C4-2B (cell line): Measurements from ENCODE around the gene TXK.

ENCODE experiments used
- H3K27ac ChIP-seq: fragments of 450-650 bp; 2 replicates; pipeline ENCODE4 v1.5.1; 2017
- CTCF ChIP-seq: fragments of 450-650 bp; conservative IDR thresholded peaks from 2 replicates; pipeline ENCODE4 v1.5.1; 2017; ENCODE audit warnings: mild to moderate bottlenecking
- ZFX ChIP-seq: fragments of 450-650 bp; IDR thresholded peaks from 2 replicates; pipeline ENCODE4 v1.6.1; 2017

The TXK gene

DNA sequence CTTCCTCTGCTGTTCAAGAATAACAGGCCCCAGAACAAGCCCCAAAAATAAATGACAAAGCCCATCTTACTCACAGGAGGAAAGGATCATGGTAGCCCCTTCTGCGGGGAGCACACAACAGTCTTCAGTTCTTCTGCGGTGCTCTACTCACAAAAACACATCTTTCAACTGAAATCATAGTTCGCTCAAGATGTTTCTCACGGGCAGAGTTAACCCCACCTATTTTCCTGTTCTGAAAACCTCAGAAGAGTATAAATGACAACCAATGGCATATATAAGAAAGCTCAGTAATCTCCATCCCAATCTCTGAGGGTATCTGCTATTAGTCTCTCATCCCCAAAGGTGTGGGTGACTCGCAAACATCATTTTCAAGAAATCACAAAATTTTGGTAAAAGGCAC is at the start of gene TXK:
Gene TXK (minus strand): TSS at position 170 of the 400 bp plus-strand sequence. CDS start 80 bp downstream, at position 90.
- H3K27ac ChIP-seq: no peak within 1 kb of the TSS
- TF ChIP-seq CTCF (no peak), ZFX (no peak)

GRCh38 chr4:48180234-48180633 is 46.2 kb upstream of the TXK start:
- TF ChIP-seq CTCF (no peak), ZFX (no peak)
- no peak overlapping the region for H3K27ac ChIP-seq

DNA sequence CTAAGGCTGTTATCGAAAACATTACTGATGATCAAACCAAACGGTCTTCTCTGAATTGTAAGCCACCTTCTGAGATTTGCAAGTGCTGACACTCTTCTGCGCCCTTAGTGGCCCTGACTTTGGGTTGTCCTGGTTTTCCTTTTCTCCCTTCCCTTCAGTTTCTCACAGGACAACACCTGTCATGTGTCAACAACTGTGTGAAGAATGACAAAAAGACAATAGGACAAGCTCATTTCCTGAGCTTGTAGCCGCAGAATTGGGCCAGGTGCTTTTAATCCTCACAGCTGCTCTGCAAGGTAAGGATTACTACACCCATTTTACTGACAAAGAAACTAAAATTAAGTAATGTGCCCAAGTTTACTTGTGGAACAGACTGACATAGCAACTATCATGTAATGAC is 44.9 kb upstream of the TXK start:
- TF ChIP-seq CTCF (no peak), ZFX (no peak)
- H3K27ac ChIP-seq: no peak overlapping the region

- no peak overlapping the region for H3K27ac ChIP-seq
- TF ChIP-seq CTCF: no peak
- no peak for TF ChIP-seq ZFX
Observed at GRCh38 chr4:48175806-48176205, 41.8 kb upstream of the TXK start.

DNA sequence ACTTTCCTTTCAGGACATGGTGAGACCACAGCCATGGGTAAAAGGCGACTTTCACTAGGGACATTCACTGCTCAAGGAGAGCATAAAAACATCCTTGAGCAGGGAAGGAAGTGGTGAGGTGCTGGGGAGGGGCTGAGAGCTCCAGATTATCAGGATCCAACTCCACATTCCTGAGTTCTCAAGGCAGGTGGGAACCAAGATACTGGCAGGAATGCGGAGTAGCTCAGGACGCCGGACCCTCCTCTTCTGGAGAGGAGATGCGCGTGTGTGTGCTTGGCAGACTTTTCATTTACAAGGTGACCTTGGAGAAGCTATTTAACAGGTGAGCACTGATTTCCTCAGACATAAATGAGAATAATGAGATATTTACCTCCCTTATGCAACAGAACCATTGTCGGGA is 41.3 kb upstream of the TXK start:
- no peak for TF ChIP-seq ZFX
- H3K27ac ChIP-seq: no peak overlapping the region

DNA sequence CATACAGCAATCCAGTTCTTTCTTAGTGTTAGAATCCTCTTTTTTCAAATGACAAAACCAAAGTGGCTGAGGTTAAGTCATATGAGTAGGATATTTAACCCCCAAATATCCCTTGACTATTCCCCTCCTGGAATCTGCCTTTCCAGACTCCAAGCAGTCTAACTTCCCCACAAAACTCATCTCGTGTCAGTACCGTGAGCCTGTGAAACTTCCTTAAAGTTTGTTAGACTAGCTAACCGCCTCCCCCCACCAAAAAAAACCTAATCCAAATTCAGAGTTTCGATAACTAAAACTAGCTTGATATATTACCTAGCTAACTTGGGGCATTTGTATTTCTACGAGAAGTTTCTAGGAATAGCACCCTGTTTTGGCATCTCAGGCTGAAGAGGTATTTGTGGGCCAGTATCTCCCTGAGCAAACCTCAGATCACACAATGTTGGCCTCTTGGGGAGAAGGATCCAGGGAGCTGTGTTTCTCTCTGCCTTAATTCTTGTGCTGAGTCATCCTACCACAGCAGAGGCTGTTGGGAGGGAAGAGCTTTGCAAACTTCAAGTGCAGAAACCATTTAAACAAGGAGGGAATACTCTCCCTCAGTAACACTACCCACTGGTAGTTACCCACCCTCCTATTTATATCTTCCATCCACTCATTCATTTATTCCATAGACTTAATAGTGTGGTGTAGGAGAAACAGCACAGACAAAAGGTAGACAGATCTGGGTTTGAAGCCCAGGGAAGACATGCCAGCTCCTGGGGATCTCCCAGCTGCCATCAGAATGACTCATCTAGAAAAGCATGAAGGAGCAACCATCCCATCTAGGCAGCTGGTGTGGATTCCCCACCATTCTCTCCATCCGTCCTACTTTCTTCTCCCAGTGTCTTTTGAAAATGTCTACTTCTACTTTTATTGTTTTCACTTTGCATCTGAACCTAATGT is 39.3 kb upstream of the TXK start:
- no peak overlapping the region; the same call in 1 of the 2 replicates for H3K27ac ChIP-seq
- no peak for TF ChIP-seq ZFX
- no peak for TF ChIP-seq CTCF

DNA sequence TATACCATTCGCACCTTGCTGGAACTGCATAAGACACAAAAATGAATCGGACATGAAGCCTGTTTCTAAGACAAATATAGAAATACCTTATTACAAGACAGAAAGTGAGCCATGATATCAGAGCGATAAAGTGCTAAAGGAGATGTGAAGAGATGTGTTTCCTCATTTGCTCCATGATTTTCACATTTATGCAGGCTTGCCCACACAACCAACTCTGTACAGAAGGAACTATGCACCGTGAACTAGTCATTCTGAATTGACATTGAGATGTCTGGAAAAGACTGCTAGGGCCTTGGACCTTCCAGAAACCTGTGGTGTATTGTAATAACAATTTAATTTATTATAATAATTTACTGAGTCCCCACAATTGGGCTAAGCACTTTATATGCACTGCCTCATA is 38.6 kb upstream of the TXK start:
- TF ChIP-seq ZFX: no peak
- no peak for TF ChIP-seq CTCF
- no peak overlapping the region for H3K27ac ChIP-seq

- TF ChIP-seq ZFX (no peak), CTCF (no peak)
- H3K27ac ChIP-seq: no peak overlapping the region
Observed at GRCh38 chr4:48169636-48170035, 35.6 kb upstream of the TXK start.
